ENCODE data around the gene PRKAR2B. TPM values are rescaled to one million over a fixed set of nuclear protein-coding genes. Genes with fewer than 3 reads are reported as not detected.

The PRKAR2B gene
- total and polyA plus RNA-seq, 2 donors (not counting 1 experiment from before 2014, with no cell fraction given): 0.07 to 0.81 TPM

GRCh38 chr7:107168233-107169119 lies 124.0 kb downstream of the PRKAR2B start, which contains the start of gene HBP1:
Gene HBP1, plus strand, starts transcription at chr7:107169003. Its CDS starts 10,891 bp downstream, at chr7:107179894.
- Histone ChIP-seq H3K9ac (ENCODE audit: low read length) (peak within 1 kb of the TSS; percentile 100), H3K4me1 (ENCODE audit: control insufficient read depth in 2 of 2, insufficient read depth in 2 of 2, low read length in 2 of 2) (peaks cover 25 to 37% of the 10 kb centered on the region in 2 donors), H3K4me2 (replicated peaks; ENCODE audit: low read depth, low read length, poor library complexity, severe bottlenecking) (peak within 1 kb of the TSS; percentile 93), H2AFZ (ENCODE audit: insufficient read depth, low read depth, low read length, poor library complexity, severe bottlenecking) (peak within 1 kb of the TSS; percentile 80), H4K20me1 (ENCODE audit: control insufficient read depth, insufficient read depth, low read length, poor library complexity, severe bottlenecking) (peaks cover 36% of the 10 kb centered on the region), H3K36me3 (replicated peaks in 1 of 2; ENCODE audit: control extremely low read depth in 1 of 2, control insufficient read depth in 1 of 2, extremely low read depth in 1 of 2, insufficient read depth in 2 of 2, low read length in 1 of 2) (peaks cover 2 to 4% of the 10 kb centered on the region in 2 experiments), H3K79me2 (ENCODE audit: control insufficient read depth, insufficient read depth, low read length) (peaks cover 45% of the 10 kb centered on the region), H3K27ac (ENCODE audit: low read length in 2 of 2) (peak within 1 kb of the TSS; percentile 98 to 99), H3K9me3 (ENCODE audit: control extremely low read depth in 1 of 3, control insufficient read depth in 2 of 3, insufficient read depth in 1 of 3, low read length in 2 of 3) (no peaks in the 10 kb centered on the region), H3K4me3 (ENCODE audit: control extremely low read depth in 1 of 5, extremely low read depth in 1 of 5, insufficient read depth in 1 of 5, low read depth in 2 of 5, low read length in 4 of 5) (peak within 1 kb of the TSS; percentile 88 to 97 (median 95)), H3K27me3 (replicated peaks in 1 of 4; ENCODE audit: control extremely low read depth in 1 of 4, control insufficient read depth in 3 of 4, insufficient read depth in 4 of 4, low read length in 3 of 4) (no peaks in the 10 kb centered on the region)
- POLR2A ChIA-PET: interaction anchor here (0.6 to 2.5 kb wide), 23 partner anchors 12 to 1358 kb away, joined by 3 to 38 read pairs (median 5); partner anchors contain the start of genes CBLL1, CCDC71L, COG5 and DUS4L
- peak within 1 kb of the TSS; percentile 94 for H3K4me3 Mint-ChIP-seq
- peak; percentile 99 for DNase-seq
- no peaks in the 10 kb centered on the region for H3K9me3 Mint-ChIP-seq (ENCODE audit: insufficient read depth)
- CTCF ChIA-PET: interaction anchor here (0.6 to 7.6 kb wide), 11 partner anchors 13 to 714 kb away, joined by 3 to 108 read pairs (median 5); partner anchors contain the start of gene CBLL1
- peaks cover 38% of the 10 kb centered on the region for H3K4me1 Mint-ChIP-seq
- TF ChIP-seq EZH2 (IDR thresholded peaks at IDR 0.05; ENCODE audit: borderline replicate concordance, insufficient read depth, low read depth, low read length, poor library complexity, severe bottlenecking) (no peak), CTCF (IDR thresholded peaks at IDR 0.05) (no peak)
- under 1% methylated on average over 38 of the region's 44 CpGs for WGBS (ENCODE audit: insufficient coverage)
- peaks cover 12% of the 10 kb centered on the region for H3K27me3 Mint-ChIP-seq
- intact Hi-C loops (cut with micrococcal nuclease): loop anchor here (1.0 to 10.0 kb wide), 11 partner anchors 42 to 1636 kb away; partner anchors contain the start of genes BCAP29, CCDC71L, COG5 and DLD
- peak; percentile 80 for ATAC-seq (ENCODE audit: low read depth)
- H3K27ac Mint-ChIP-seq: peak within 1 kb of the TSS; percentile 100
